H1 (cell line): ENCODE measurements around the gene VEGFC. TPM values are rescaled to one million over a fixed set of nuclear protein-coding genes. Genes with fewer than 3 reads are reported as not detected.

Source experiments
- ASH2L ChIP-seq: fragments of 200-600, 300-600 bp; sonication (generic); IDR thresholded peaks from one replicate; pipeline ENCODE4 v1.7.1; 2017; ENCODE audit warnings: low read length
- CBX5 ChIP-seq: fragments of 300-800, 300-1000 bp; sonication (generic); IDR thresholded peaks from 2 replicates; pipeline ENCODE4 v1.7.1; 2016; ENCODE audit warnings: antibody characterized with exemption, low read length, low read depth
- FOSL1 ChIP-seq: IDR thresholded peaks from 2 replicates; pipeline ENCODE4 v1.6.1; 2011; ENCODE audit warnings: mild to moderate bottlenecking, low read depth, low read length, moderate library complexity; ENCODE audit not compliant: insufficient read depth
- GABPA ChIP-seq: IDR thresholded peaks from 2 replicates; pipeline ENCODE4 v1.6.1; 2011; ENCODE audit warnings: mild to moderate bottlenecking, low read length, moderate library complexity, borderline replicate concordance; ENCODE audit not compliant: insufficient read depth
- HDAC6 ChIP-seq: IDR thresholded peaks from one replicate; pipeline ENCODE4 v1.7.1; 2012; ENCODE audit warnings: low read depth, mild to moderate bottlenecking, inconsistent platforms, low read length, moderate library complexity
- SIX5 ChIP-seq: IDR thresholded peaks from 2 replicates; pipeline ENCODE4 v1.6.1; 2011; ENCODE audit warnings: mild to moderate bottlenecking, low read depth, low read length
- SP1 ChIP-seq: IDR thresholded peaks from 2 replicates; pipeline ENCODE4 v1.6.1; 2011; ENCODE audit warnings: low read depth, low read length
- SUZ12 ChIP-seq: fragments of 200-600 bp; sonication (generic); IDR thresholded peaks from 2 replicates; pipeline ENCODE4 v1.6.1; 2012; ENCODE audit warnings: mild to moderate bottlenecking, inconsistent platforms, low read length, moderate library complexity, mixed read lengths
- YY1 ChIP-seq: IDR thresholded peaks from 2 replicates; pipeline ENCODE4 v1.6.1; 2011; ENCODE audit warnings: low read depth, mild to moderate bottlenecking, low read length
- polyA plus RNA-seq, 7 experiments: library from polyadenylated mRNA; depleted of rRNA in 3 of 7; stranded (reverse) in 5 of 7; unstranded in 2 of 7; fragments of >200 nt in 5 of 7; fragments of 200-250 nt in 2 of 7; gene quantifications; 1 replicate in 5 of 7; 2 replicates in 1 of 7; 4 replicates in 1 of 7; pipeline versions ENCODE4 v1.2.1 to v1.2.3, GENCODE V29; 2011 to 2013; ENCODE audit warnings: missing spikeins in 2 of 7, mixed read lengths in 2 of 7
- total RNA-seq: library from RNA; stranded (reverse); fragmentation: NEBNext Ultra II Directional; extraction: Animal tissue kit (Norgen Biotek cat#: 25700); gene quantifications from 2 replicates; pipeline ENCODE4 v1.2.1, GENCODE V29; 2021

Gene VEGFC
- total and polyA plus RNA-seq, 2 of the 8 experiments (the other 6 are each of a cell fraction or from before 2014, with no cell fraction given): 0.53 to 1.4 TPM

DNA sequence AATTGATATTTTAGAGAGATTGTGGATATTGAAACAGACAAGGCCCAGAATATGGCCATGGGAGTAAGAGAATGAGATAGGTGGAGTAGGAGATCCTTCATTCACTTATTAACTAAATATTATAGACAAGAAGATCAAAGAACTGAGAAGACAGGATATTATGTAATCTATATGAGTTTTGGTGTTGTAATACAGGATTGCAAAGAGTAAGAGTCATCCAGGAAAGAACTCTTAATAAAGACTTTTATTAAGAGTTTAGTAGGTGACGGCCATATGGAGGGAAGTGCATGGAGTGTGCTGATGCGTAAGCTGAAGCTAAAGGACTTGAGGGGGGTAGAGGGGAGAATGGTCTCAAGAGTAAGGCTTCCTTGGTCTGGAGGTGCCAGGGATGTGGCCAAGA lies 153.7 kb downstream of the VEGFC start (continued):
- TF ChIP-seq FOSL1: no peak
- TF ChIP-seq HDAC6: no peak
- TF ChIP-seq YY1: no peak
- TF ChIP-seq SP1: no peak
- no peak for TF ChIP-seq SIX5
- TF ChIP-seq GABPA: no peak
- no peak for TF ChIP-seq CBX5
- no peak for TF ChIP-seq SUZ12
- no peak for TF ChIP-seq ASH2L
